Activated CD8-positive, alpha-beta T cell treated with anti-CD3 and anti-CD28 coated beads for 36 hours (primary cell): ENCODE measurements around the gene SFTPB. TPM values are rescaled to one million over a fixed set of nuclear protein-coding genes. Genes with fewer than 3 reads are reported as not detected.

Experiments used
- ATAC-seq: fragments of 200-7000 bp; cut with Tn5 transposase; one replicate; pipeline ENCODE4 v1.10.0; 2021; ENCODE audit warnings: mild to moderate bottlenecking, moderate library complexity
- CTCF ChIA-PET: fragments of 350-600 bp; sonication (Branson Sonifier 250); formaldehyde crosslinking; loops from one replicate; lab custom pipeline; 2021; ENCODE audit warnings: antibody characterized with exemption; lab: Charles Lee
- POLR2A ChIA-PET: fragments of 350-600 bp; sonication (Branson Sonifier 250); formaldehyde crosslinking; loops from one replicate; lab custom pipeline; 2021; ENCODE audit warnings: antibody characterized with exemption; lab: Charles Lee
- DNase-seq: peaks from one replicate; pipeline ENCODE4 v3.0.0-alpha.2; 2020
- H3K27ac Mint-ChIP-seq: one replicate; pipeline ENCODE4 v1.8.0; 2021; ENCODE audit warnings: mild to moderate bottlenecking, mixed read lengths
- H3K27me3 Mint-ChIP-seq: one replicate; pipeline ENCODE4 v1.8.0; 2021; ENCODE audit warnings: mixed read lengths
- H3K36me3 Mint-ChIP-seq: one replicate; pipeline ENCODE4 v1.8.0; 2021; ENCODE audit warnings: low read depth, mixed read lengths
- H3K4me1 Mint-ChIP-seq: one replicate; pipeline ENCODE4 v1.8.0; 2021; ENCODE audit warnings: low read depth, mixed read lengths
- H3K4me3 Mint-ChIP-seq: one replicate; pipeline ENCODE4 v1.8.0; 2021; ENCODE audit warnings: mild to moderate bottlenecking, moderate library complexity, mixed read lengths
- H3K9me3 Mint-ChIP-seq: one replicate; pipeline ENCODE4 v1.8.0; 2021; ENCODE audit warnings: mixed read lengths
- intact Hi-C: fragments of 100-400 bp; cut with micrococcal nuclease; formaldehyde crosslinking; loops from one replicate; pipeline ENCODE4 v1.10.0; 2022
- total RNA-seq, 2 experiments: library from RNA; stranded (reverse); gene quantifications; one replicate each; pipeline ENCODE4 v1.2.3, GENCODE V29; 2021
- TF ChIP-seq, protein P1 (sequence below): fragments of 200-600 bp; IDR thresholded peaks from one replicate; pipeline ENCODE4 v1.8.0; 2022; ENCODE audit warnings: antibody characterized with exemption, mild to moderate bottlenecking

The SFTPB gene
- total RNA-seq, 2 experiments from 2014 or later, result not detected

GRCh38 chr2:85713836-85714235, 45.8 kb upstream of the SFTPB start:
- ATAC-seq (no peak), DNase-seq (no peak)
- Mint-ChIP-seq H3K27me3 (no peaks in the 10 kb centered on the region), H3K4me3 (no peak overlapping the region), H3K9me3 (no peaks in the 10 kb centered on the region), H3K27ac (no peak overlapping the region), H3K4me1 (peaks cover 4% of the 10 kb centered on the region), H3K36me3 (no peaks in the 10 kb centered on the region)
- POLR2A ChIA-PET, result no interaction called here
- CTCF ChIA-PET, result interaction anchor here (0.9 to 1.5 kb wide), 3 partner anchors 9 to 100 kb away, joined by 3 to 8 read pairs (median 5); no protein-coding TSS in a partner anchor
- TF ChIP-seq, protein P1, sequence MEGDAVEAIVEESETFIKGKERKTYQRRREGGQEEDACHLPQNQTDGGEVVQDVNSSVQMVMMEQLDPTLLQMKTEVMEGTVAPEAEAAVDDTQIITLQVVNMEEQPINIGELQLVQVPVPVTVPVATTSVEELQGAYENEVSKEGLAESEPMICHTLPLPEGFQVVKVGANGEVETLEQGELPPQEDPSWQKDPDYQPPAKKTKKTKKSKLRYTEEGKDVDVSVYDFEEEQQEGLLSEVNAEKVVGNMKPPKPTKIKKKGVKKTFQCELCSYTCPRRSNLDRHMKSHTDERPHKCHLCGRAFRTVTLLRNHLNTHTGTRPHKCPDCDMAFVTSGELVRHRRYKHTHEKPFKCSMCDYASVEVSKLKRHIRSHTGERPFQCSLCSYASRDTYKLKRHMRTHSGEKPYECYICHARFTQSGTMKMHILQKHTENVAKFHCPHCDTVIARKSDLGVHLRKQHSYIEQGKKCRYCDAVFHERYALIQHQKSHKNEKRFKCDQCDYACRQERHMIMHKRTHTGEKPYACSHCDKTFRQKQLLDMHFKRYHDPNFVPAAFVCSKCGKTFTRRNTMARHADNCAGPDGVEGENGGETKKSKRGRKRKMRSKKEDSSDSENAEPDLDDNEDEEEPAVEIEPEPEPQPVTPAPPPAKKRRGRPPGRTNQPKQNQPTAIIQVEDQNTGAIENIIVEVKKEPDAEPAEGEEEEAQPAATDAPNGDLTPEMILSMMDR, result no peak
- intact Hi-C loops, result loop anchor here (1.0 kb wide), 1 partner anchor 21 kb away; no protein-coding TSS in a partner anchor

GRCh38 chr2:85712849-85713612, 45.0 kb upstream of the SFTPB start:
- Mint-ChIP-seq H3K9me3 (no peaks in the 10 kb centered on the region), H3K4me3 (no peak overlapping the region), H3K4me1 (peaks cover 4% of the 10 kb centered on the region), H3K27me3 (peaks cover 1% of the 10 kb centered on the region), H3K27ac (no peak overlapping the region), H3K36me3 (no peaks in the 10 kb centered on the region)
- no peak for DNase-seq
- CTCF ChIA-PET, result interaction anchor here (1.3 to 8.8 kb wide), 5 partner anchors 10 to 101 kb away, joined by 4 to 74 read pairs (median 5); no protein-coding TSS in a partner anchor
- ATAC-seq, result no peak
- POLR2A ChIA-PET, result interaction anchor here (0.9 to 1.8 kb wide), 3 partner anchors 8 to 46 kb away, joined by 3 to 4 read pairs (median 4); no protein-coding TSS in a partner anchor
- intact Hi-C loops, result loop anchor here (1.0 kb wide), 1 partner anchor 22 kb away; no protein-coding TSS in a partner anchor
- TF ChIP-seq, protein P1, result no peak

DNA sequence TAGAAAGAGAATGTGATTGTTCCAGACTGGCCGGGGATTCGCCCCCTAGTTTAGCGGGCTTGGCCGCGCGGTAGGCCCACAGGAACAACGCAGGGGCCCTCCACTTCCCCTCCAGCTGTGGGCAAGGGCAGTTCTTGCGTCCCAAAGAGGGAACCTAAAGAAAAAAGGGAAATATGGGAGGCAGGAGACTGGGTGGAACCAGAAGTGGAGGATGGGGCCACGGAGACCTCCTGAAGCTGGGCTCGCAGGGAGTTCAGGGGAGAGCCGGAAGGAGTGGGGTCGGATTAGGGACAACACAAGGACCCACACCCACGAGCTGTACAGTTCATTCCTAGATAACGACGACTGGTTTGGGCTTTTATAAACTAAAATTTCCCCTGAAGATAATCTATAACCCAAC, 44.3 kb upstream of the SFTPB start:
- H3K36me3 Mint-ChIP-seq, result no peaks in the 10 kb centered on the region
- no peak overlapping the region for H3K27ac Mint-ChIP-seq
- TF ChIP-seq, protein P1, result no peak
- H3K27me3 Mint-ChIP-seq, result peaks cover 3% of the 10 kb centered on the region
- peaks cover 4% of the 10 kb centered on the region for H3K4me1 Mint-ChIP-seq
- intact Hi-C loops, result no loop called here
- ChIA-PET CTCF (interaction anchor here (1.3 to 8.8 kb wide), 5 partner anchors 11 to 102 kb away, joined by 4 to 74 read pairs (median 5); no protein-coding TSS in a partner anchor), POLR2A (interaction anchor here (0.9 to 1.8 kb wide), 3 partner anchors 9 to 47 kb away, joined by 3 to 4 read pairs (median 4); no protein-coding TSS in a partner anchor)
- no peaks in the 10 kb centered on the region for H3K9me3 Mint-ChIP-seq
- H3K4me3 Mint-ChIP-seq, result no peak overlapping the region
- DNase-seq, result no peak
- ATAC-seq, result no peak

DNA sequence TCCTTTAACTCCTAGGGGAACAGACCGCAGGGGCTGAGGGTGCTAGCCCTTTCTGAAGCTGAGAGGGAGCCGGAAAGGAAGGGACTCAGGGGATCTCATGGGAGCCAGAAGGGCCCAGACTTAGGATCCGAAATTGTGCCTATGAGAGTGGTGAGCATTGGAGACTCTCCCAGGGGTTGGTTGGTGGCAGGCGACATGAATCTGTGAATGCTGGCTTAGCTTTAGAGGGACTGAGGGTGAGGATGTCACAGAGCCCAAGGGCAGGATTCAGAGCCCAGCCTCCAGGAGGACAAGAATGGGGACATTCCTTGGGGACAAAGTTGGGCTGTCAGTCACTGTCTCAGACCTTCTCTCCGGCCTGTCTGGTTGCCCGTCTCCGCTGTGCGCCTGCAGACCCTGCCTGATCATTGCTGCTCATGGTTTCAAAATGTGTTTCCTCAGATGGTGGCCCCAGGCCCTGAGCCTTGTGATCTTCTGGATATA, 43.6 kb upstream of the SFTPB start:
- Mint-ChIP-seq H3K4me3 (no peak overlapping the region), H3K4me1 (peaks cover 4% of the 10 kb centered on the region), H3K27ac (no peak overlapping the region), H3K9me3 (no peaks in the 10 kb centered on the region), H3K27me3 (peaks cover 3% of the 10 kb centered on the region), H3K36me3 (no peaks in the 10 kb centered on the region)
- POLR2A ChIA-PET, result interaction anchor here (1.7 to 1.8 kb wide), 2 partner anchors 9 to 48 kb away, joined by 3 to 4 read pairs; no protein-coding TSS in a partner anchor
- intact Hi-C loops, result no loop called here
- CTCF ChIA-PET, result interaction anchor here (1.6 to 9.4 kb wide), 4 partner anchors 12 to 75 kb away, joined by 4 to 134 read pairs (median 40); no protein-coding TSS in a partner anchor
- TF ChIP-seq, protein P1, result no peak
- no peak for DNase-seq
- no peak for ATAC-seq
